ENCODE measurements around the gene PITPNC1.
"Not testable (repeated sequence)": the region's sequence is repeated elsewhere in the genome, so short reads cannot be mapped to it uniquely, and the experiment has no call there.

The PITPNC1 gene

DNA sequence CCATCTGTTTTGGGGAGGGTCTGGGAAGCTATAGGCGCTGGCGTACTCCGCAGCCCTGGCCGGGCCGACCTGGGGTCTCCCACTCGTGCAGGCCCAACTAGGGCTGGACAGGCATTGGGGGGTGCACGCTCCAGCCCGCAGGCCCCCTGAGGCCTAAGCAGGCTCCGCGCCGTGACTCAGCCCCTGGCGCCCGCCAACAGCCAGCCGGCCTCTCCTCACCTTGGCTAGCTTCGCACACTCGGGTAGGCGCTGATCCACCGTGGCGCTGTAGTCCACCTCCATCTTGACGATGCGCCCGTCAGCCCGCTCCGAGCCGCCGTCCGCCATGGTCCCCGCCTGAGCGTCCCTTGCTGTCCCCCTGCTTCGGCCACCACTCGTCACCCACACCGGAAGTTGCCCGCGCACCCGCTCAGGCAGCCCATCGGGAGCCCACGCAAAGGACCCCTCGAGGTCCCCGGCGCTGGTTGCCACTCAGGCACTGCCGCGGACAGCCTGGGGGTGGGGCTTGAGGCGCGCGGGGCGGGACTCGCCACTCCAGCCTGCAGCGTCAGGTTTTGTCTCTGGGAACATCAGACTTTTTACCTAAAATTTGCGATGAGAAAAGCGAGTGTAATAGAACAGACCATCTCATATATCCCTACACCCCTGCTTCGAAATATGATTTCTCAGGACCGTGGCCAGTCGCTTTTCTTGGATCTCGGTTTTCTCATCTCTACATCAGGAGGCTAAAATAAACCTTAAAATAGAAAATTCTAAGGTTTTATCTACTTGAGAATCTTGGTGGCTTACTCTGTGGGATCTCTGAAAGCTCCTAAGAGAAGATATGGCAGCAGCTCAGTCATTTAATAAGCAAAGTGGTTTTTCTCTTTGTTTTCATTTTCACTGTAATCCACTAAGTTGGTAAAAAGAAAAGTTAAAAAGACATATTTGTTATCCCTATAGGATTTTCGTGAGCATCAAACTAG is 10.6 kb upstream of the PITPNC1 start, which contains the start of gene PSMD12:
Gene PSMD12, minus strand, starts transcription at position 385 of the 965 bp plus-strand sequence. Its CDS starts 58 bp downstream, at position 327.
- in situ Hi-C loops (cut with MboI; ENCODE audit: low sequenced_read_pairs) = no loop called here

DNA sequence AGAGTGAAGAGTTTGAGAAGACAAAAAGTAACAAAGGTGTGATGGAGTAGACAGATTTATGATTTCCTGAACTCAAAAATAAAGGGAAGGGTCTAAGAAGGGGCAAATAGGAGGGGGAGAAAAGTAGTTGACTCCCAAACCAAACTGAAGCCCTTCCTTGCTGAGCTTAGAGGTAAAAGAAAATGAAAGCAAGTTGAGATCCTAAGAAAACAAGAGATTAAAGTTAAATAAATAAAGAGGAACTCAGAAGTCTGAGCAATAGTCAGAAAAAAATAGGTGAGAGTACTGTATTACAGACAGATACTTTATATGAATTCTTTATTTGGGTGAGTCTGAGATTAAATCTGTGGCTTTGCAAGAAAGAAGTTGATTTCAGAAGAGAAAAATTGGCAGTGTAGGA is 7.4 kb upstream of the PITPNC1 start:
- in situ Hi-C loops (cut with MboI; ENCODE audit: low sequenced_read_pairs) = loop anchor here (10.0 kb wide), 1 partner anchor 315 kb away; no protein-coding TSS in a partner anchor

DNA sequence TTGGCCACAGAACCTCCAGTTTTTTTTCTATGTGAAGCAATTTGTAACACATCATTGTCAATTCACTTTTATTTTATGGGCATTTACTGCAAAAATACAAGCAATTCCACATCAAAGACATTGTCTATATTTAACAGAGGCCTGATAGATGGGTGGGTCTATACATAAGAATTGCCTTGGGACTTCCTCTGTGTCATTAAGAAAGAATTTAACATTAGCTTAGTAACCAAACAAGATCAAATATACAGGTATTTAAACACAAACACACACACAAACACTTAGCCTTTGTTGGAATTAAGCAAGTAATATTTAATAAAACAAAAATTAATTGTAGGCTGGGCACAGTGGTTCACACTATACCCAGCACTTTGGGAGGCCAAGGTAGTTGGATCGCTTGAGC is 4.3 kb upstream of the PITPNC1 start:
- in situ Hi-C loops (cut with MboI; ENCODE audit: low sequenced_read_pairs) = loop anchor here (10.0 kb wide), 1 partner anchor 312 kb away; no protein-coding TSS in a partner anchor

- in situ Hi-C loops (cut with MboI; ENCODE audit: low sequenced_read_pairs) = loop anchor here (10.0 kb wide), 1 partner anchor 310 kb away; no protein-coding TSS in a partner anchor
Measured at GRCh38 chr17:67374329-67375053, 2.6 kb upstream of the PITPNC1 start.

- in situ Hi-C loops (cut with MboI; ENCODE audit: low sequenced_read_pairs) = loop anchor here (10.0 kb wide), 1 partner anchor 310 kb away; no protein-coding TSS in a partner anchor
Measured at GRCh38 chr17:67375054-67375427, 2.0 kb upstream of the PITPNC1 start.

- in situ Hi-C loops (cut with MboI; ENCODE audit: low sequenced_read_pairs) = loop anchor here (10.0 kb wide), 1 partner anchor 309 kb away; no protein-coding TSS in a partner anchor
Measured at GRCh38 chr17:67375716-67376115, 1.4 kb upstream of the PITPNC1 start.

DNA sequence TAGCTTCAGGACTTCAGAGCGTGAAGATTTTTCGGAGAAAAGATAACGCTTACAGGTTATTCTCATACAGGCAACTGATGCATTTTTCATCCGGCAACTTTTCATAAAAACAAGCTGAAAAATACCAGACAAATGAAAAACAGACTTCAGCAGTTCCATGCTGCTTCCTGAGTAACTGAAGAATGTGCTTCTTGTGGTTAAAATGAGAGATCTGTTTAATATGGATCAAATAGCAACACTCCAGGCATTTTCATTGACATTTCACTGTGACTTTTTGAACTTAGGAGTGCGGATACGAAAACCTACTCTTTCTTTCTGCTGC is 705 bp upstream of the PITPNC1 start:
- in situ Hi-C loops (cut with MboI; ENCODE audit: low sequenced_read_pairs) = loop anchor here (10.0 kb wide), 1 partner anchor 308 kb away; no protein-coding TSS in a partner anchor

GRCh38 chr17:67377488-67378453 is 690 bp downstream of the PITPNC1 start:
- in situ Hi-C loops (cut with MboI; ENCODE audit: low sequenced_read_pairs) = loop anchor here (10.0 kb wide), 1 partner anchor 307 kb away; no protein-coding TSS in a partner anchor

- in situ Hi-C loops (cut with MboI; ENCODE audit: low sequenced_read_pairs) = loop anchor here (10.0 kb wide), 1 partner anchor 306 kb away; no protein-coding TSS in a partner anchor
Measured at GRCh38 chr17:67378454-67379250, 1.6 kb downstream of the PITPNC1 start.

DNA sequence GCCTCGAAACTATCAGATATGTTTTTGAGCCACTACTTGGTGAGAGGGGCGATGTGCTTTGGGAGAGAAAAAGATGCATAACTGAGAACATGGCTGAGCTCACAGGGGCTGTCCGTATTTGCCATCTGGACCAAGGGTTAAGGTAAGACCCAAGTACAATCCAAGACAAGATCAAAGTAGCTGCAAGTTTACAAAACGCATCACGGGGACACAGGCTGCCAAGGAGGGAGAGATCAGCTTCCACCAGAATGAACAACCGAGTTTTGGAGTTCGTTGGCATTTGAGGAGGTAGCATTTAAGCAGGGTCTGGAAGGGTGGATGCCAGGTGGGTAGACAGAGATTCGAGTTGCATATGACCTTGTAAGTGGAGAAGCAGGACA is 2.2 kb downstream of the PITPNC1 start:
- in situ Hi-C loops (cut with MboI; ENCODE audit: low sequenced_read_pairs) = loop anchor here (10.0 kb wide), 1 partner anchor 306 kb away; no protein-coding TSS in a partner anchor

- in situ Hi-C loops (cut with MboI; ENCODE audit: low sequenced_read_pairs) = no loop called here
Measured at GRCh38 chr17:67381929-67382257, 4.8 kb downstream of the PITPNC1 start.

DNA sequence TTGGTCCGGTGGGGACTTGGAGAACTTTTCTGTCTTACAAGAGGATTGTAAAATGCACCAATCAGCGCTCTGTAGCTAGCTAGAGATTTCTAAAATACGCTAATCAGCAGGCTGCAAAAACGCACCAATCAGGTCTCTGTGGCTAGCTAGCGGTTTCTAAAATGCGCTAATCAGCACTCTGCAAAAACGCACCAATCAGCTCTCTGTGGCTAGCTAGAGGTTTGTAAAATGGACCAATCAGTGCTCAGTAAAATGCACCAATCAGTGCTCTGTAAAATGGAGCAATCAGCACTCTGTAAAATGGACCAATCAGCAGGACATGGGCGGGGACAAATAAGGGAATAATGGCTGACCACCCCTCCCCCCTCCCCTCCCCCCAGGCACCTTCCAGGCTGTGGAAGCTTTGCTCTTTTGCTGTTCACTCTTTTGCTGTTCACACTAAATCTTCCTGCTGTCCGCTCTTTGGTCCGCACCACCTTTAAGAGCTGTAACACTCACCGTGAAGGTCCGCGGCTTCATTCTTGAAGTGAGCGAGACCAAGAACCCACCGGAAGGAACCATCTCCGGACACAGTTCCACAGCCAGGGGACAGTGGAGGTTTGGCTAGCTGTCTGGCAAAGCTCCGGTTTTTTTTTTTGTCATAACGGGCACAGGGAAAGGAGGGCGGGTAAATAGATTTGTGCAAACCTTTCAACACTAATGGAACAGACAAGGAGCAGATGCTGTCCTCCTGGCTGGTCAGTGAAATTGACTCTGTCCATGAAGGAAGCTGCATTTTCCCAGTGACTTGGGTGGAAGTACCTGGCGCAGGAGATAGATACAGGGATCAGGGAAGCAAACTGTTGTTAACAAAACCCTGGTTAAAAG is 8.3 kb downstream of the PITPNC1 start:
- in situ Hi-C loops (cut with MboI; ENCODE audit: low sequenced_read_pairs) = no loop called here

GRCh38 chr17:67386965-67387551 is 10.0 kb downstream of the PITPNC1 start:
- in situ Hi-C loops (cut with MboI; ENCODE audit: low sequenced_read_pairs) = no loop called here

GRCh38 chr17:67388536-67388935 is 11.5 kb downstream of the PITPNC1 start:
- in situ Hi-C loops (cut with MboI; ENCODE audit: low sequenced_read_pairs) = not testable (repeated sequence)

DNA sequence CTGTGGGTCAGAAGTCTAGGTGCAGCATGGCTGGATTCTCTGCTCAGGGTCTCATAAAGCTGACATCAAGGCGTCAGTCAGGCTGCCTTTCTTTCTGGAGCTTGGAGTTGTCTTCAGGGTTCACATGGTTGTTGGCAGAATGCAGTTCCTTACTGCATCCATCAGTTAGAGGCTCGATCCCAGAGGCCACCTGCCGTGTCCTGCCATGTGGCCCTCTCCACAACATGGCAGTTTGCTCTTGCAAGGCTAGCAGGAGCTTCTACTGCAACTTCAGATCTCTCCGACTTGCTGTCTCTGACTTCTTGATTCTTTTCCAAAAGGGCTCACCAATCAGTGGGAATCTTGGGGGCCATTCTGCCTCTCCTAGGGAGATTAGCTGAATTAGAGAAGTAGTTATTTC is 11.9 kb downstream of the PITPNC1 start:
- in situ Hi-C loops (cut with MboI; ENCODE audit: low sequenced_read_pairs) = no loop called here

GRCh38 chr17:67390006-67390645 is 13.0 kb downstream of the PITPNC1 start:
- in situ Hi-C loops (cut with MboI; ENCODE audit: low sequenced_read_pairs) = no loop called here

DNA sequence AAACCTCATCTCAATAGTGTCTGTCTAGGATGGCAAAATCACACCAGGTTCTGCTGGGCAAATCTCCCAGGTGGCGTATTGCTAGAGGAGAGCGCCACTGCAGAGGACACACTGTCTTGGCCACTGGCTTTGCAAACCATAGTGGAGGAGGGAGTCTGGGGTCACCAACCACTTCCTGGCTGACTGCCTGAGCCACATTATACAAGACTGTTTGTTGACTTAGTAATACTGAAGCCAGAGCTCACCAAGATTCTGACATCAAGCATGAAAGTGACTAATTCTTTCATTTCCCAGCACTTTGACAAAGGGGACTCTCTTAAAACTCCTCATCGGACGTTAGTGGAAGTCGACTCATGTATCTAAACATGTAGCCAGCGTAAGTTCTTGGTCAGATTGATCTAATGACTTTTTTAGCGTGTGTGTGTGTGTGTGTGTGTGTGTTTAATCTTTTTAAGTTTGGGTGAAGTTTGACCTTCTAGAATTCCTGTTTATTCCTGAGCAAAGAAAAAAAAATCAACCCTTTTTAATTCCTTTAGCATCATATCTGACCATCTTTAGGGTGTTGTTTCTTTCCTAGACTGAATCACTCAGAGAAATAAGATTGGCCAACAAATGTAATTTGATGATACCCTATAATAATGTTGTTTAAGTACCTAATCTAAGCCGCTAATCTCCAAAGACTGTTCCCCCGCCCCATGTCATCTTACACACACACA is 13.7 kb downstream of the PITPNC1 start:
- in situ Hi-C loops (cut with MboI; ENCODE audit: low sequenced_read_pairs) = no loop called here
